WTC11 (cell line): ENCODE results near the gene THEMIS2.

Source experiments
- ATF2 ChIP-seq: sonication (generic); formaldehyde crosslinking; IDR thresholded peaks from 2 replicates; pipeline ENCODE4 v1.8.1; 2022; ENCODE audit warnings: low read depth, missing genetic modification reagents, borderline replicate concordance
- ESRRA ChIP-seq: sonication (generic); formaldehyde crosslinking; IDR thresholded peaks from 2 replicates; pipeline ENCODE4 v1.8.1; 2022; ENCODE audit warnings: mild to moderate bottlenecking, missing genetic modification reagents, borderline replicate concordance
- FOXP4 ChIP-seq: sonication (generic); formaldehyde crosslinking; IDR thresholded peaks from 2 replicates; pipeline ENCODE4 v1.8.0; 2022; ENCODE audit warnings: mild to moderate bottlenecking, missing genetic modification reagents
- NFATC4 ChIP-seq: fragments of 250-450 bp; sonication (Bioruptor Pico); IDR thresholded peaks from 2 replicates; pipeline ENCODE4 v1.9.0; 2021; ENCODE audit warnings: mild to moderate bottlenecking
- NR2C2 ChIP-seq: sonication (generic); formaldehyde crosslinking; IDR thresholded peaks from 2 replicates; pipeline ENCODE4 v1.8.0; 2022; ENCODE audit warnings: mild to moderate bottlenecking, missing genetic modification reagents
- TCF7 ChIP-seq: sonication (generic); formaldehyde crosslinking; IDR thresholded peaks from 2 replicates; pipeline ENCODE4 v1.8.0; 2022; ENCODE audit warnings: mild to moderate bottlenecking, low read depth, missing genetic modification reagents, moderate library complexity
- ZNF512 ChIP-seq: sonication (generic); formaldehyde crosslinking; IDR thresholded peaks from 2 replicates; pipeline ENCODE4 v1.8.1; 2022; ENCODE audit warnings: missing genetic modification reagents, borderline replicate concordance
- TF ChIP-seq, protein P1 (sequence below): fragments of 200-600 bp; IDR thresholded peaks from 2 replicates; pipeline ENCODE4 v1.8.0; 2022; ENCODE audit warnings: antibody characterized with exemption
- TF ChIP-seq, protein P2 (sequence below): sonication (generic); formaldehyde crosslinking; conservative IDR thresholded peaks from 2 replicates; pipeline ENCODE4 v1.8.1; 2022; ENCODE audit warnings: mild to moderate bottlenecking, missing genetic modification reagents
- TF ChIP-seq, protein P3 (sequence below): sonication (generic); formaldehyde crosslinking; IDR thresholded peaks from 2 replicates; pipeline ENCODE4 v1.8.0; 2022; ENCODE audit warnings: missing genetic modification reagents

- TF ChIP-seq, protein P1, sequence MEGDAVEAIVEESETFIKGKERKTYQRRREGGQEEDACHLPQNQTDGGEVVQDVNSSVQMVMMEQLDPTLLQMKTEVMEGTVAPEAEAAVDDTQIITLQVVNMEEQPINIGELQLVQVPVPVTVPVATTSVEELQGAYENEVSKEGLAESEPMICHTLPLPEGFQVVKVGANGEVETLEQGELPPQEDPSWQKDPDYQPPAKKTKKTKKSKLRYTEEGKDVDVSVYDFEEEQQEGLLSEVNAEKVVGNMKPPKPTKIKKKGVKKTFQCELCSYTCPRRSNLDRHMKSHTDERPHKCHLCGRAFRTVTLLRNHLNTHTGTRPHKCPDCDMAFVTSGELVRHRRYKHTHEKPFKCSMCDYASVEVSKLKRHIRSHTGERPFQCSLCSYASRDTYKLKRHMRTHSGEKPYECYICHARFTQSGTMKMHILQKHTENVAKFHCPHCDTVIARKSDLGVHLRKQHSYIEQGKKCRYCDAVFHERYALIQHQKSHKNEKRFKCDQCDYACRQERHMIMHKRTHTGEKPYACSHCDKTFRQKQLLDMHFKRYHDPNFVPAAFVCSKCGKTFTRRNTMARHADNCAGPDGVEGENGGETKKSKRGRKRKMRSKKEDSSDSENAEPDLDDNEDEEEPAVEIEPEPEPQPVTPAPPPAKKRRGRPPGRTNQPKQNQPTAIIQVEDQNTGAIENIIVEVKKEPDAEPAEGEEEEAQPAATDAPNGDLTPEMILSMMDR = no peak
- TF ChIP-seq, protein P2, sequence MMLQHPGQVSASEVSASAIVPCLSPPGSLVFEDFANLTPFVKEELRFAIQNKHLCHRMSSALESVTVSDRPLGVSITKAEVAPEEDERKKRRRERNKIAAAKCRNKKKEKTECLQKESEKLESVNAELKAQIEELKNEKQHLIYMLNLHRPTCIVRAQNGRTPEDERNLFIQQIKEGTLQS (CRISPR knock-in tag) = no peak
- TF ChIP-seq FOXP4 (CRISPR knock-in tag) (no peak), ESRRA (no peak), NR2C2 (CRISPR knock-in tag) (no peak), NFATC4 (CRISPR knock-in tag) (no peak), ZNF512 (CRISPR knock-in tag) (no peak), ATF2 (CRISPR knock-in tag) (no peak), TCF7 (CRISPR knock-in tag) (no peak)
- TF ChIP-seq, protein P3, sequence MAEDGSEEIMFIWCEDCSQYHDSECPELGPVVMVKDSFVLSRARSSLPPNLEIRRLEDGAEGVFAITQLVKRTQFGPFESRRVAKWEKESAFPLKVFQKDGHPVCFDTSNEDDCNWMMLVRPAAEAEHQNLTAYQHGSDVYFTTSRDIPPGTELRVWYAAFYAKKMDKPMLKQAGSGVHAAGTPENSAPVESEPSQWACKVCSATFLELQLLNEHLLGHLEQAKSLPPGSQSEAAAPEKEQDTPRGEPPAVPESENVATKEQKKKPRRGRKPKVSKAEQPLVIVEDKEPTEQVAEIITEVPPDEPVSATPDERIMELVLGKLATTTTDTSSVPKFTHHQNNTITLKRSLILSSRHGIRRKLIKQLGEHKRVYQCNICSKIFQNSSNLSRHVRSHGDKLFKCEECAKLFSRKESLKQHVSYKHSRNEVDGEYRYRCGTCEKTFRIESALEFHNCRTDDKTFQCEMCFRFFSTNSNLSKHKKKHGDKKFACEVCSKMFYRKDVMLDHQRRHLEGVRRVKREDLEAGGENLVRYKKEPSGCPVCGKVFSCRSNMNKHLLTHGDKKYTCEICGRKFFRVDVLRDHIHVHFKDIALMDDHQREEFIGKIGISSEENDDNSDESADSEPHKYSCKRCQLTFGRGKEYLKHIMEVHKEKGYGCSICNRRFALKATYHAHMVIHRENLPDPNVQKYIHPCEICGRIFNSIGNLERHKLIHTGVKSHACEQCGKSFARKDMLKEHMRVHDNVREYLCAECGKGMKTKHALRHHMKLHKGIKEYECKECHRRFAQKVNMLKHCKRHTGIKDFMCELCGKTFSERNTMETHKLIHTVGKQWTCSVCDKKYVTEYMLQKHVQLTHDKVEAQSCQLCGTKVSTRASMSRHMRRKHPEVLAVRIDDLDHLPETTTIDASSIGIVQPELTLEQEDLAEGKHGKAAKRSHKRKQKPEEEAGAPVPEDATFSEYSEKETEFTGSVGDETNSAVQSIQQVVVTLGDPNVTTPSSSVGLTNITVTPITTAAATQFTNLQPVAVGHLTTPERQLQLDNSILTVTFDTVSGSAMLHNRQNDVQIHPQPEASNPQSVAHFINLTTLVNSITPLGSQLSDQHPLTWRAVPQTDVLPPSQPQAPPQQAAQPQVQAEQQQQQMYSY (CRISPR knock-in tag) = no peak
Measured at GRCh38 chr1:27872802-27873551, 633 bp downstream of the THEMIS2 start.
